Adipose tissue (tissue), 3 donors: Measurements from ENCODE around the gene FLYWCH1. TPM values are rescaled to one million over a fixed set of nuclear protein-coding genes. Genes with fewer than 3 reads are reported as not detected.
"Not testable (repeated sequence)": the region's sequence is repeated elsewhere in the genome, so short reads cannot be mapped to it uniquely, and the experiment has no call there.

Experiments
- H3K27ac ChIP-seq: one replicate; pipeline ENCODE4 v1.5.1; 2013; ENCODE audit warnings: low read depth, low read length
- WGBS, 3 donors: extraction: QIAGEN DNeasy Blood & Tissue Kit; methylation state at CpG; one replicate each; pipeline ENCODE4 v1.1.7; 2013; 5-methylcytosine and 5-hydroxymethylcytosine counted together
- polyA plus RNA-seq, 3 donors: library from polyadenylated mRNA; stranded (reverse); fragments of 200-250 nt; gene quantifications; one replicate each; pipeline ENCODE4 v1.2.3, GENCODE V29; 2013
- donor health status: healthy with polysubstance abuse.
- donor health status: Bipolar disorder and iron deficiency.
- donor health status: healthy.

Gene FLYWCH1
- polyA plus RNA-seq, 3 donors, result 8.8 to 23.7 (median 20.9) TPM

- H3K27ac ChIP-seq, result no peak overlapping the region
- WGBS, 3 donors, result 94 to 96% (median 96%) methylated on average over 19 of the region's 19 CpGs
These were observed 15.2 kb upstream of the FLYWCH1 start for GRCh38 chr16:2896480-2897010.

DNA sequence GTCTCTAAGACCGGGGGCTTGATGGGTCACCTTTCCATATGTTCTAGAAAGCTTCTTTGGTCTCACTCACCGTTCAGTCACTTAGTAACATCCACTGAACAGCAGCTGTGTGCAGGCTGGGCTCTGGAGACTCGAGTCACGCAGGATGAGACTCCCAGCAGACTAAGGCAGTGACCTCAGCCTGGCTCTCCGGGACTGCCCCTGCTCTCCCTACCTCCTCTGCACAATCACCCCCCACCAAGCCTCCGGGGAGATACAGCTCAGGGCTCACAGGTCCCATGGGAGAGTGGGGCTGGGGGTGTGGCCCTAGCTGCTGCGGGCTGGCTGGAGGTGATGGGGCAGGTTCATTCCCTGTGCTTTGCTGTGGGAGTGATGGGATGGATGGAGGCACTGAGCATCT is 14.6 kb upstream of the FLYWCH1 start:
- no peak overlapping the region for H3K27ac ChIP-seq
- 87 to 88% (median 88%) methylated on average over 7 of the region's 7 CpGs for WGBS, 3 donors

DNA sequence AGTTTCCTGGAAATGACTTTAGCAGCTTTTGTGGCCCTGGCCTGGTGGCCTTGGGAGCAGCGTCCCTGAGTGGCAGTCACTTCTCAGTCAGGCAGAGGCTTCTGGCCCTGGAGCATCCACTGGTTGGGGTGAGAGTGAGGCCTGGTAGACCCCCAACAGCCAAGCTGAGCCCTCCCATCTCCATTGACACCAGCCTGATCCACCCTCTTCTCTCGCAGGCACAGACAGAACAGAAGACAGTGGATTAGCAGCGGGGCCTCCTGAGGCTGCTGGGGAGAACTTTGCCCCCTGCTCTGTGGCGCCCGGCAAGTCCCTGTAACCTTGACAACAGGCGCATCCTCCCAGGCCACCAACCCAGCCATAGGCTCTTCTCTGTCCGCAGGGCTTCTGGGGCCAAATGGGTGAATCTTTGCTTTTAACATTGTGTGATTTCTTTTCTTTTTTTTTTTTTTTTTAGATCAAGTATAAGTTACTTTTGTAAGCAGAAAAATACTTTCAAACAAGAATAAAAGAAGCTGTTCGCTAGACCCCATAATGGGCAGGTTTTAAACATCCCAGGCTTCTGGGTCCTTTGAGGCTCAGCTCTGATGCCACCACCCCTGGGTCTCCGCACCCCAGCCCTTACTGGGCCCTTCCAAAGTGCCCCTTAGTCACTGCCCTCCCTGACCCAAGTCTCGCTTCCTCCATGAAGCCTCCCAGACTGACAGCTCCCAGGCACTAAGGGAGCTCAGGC is 12.7 kb upstream of the FLYWCH1 start:
- 81 to 87% (median 82%) methylated on average over 10 of the region's 10 CpGs for WGBS, 3 donors
- no peak overlapping the region for H3K27ac ChIP-seq

GRCh38 chr16:2899564-2900072 is 12.1 kb upstream of the FLYWCH1 start:
- no peak overlapping the region for H3K27ac ChIP-seq
- WGBS, 3 donors, result 87 to 94% (median 94%) methylated on average over 13 of the region's 13 CpGs

DNA sequence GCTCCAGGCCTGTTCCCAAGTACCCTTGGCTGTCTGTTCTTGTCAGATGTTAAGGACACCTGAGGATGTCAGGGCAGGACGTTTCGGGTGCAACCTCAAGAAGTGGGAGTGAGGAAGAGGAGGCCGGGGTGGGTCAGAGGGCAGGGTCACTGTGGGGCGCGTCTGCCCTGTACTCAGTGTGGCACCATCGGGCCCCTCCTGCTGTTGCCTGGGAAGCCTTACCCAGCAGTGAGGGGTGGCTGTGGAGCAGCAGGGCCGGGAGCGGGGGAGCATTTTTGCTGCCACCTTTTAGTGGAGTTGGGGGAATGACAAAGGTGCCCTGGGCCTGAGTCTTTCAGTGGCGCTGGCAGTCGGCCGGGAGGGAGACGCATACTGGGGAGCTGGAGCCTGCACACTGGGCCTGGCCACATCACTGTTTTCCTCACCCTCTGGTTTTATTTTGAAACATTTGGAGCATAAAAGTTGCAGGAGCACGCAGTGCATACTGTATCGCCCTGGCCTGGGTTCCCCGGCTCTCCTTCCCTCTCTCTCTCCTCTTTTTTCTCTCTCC is 11.1 kb upstream of the FLYWCH1 start:
- 89 to 93% (median 92%) methylated on average over 12 to 15 of the region's 15 CpGs for WGBS, 3 donors

GRCh38 chr16:2902337-2903130 is 9.2 kb upstream of the FLYWCH1 start:
- WGBS, 3 donors, result 93 to 96% (median 95%) methylated on average over 9 of the region's 9 CpGs
- H3K27ac ChIP-seq, result no peak overlapping the region

More for the DNA sequence above, 11.1 kb upstream of the FLYWCH1 start:
- no peak overlapping the region for H3K27ac ChIP-seq

DNA sequence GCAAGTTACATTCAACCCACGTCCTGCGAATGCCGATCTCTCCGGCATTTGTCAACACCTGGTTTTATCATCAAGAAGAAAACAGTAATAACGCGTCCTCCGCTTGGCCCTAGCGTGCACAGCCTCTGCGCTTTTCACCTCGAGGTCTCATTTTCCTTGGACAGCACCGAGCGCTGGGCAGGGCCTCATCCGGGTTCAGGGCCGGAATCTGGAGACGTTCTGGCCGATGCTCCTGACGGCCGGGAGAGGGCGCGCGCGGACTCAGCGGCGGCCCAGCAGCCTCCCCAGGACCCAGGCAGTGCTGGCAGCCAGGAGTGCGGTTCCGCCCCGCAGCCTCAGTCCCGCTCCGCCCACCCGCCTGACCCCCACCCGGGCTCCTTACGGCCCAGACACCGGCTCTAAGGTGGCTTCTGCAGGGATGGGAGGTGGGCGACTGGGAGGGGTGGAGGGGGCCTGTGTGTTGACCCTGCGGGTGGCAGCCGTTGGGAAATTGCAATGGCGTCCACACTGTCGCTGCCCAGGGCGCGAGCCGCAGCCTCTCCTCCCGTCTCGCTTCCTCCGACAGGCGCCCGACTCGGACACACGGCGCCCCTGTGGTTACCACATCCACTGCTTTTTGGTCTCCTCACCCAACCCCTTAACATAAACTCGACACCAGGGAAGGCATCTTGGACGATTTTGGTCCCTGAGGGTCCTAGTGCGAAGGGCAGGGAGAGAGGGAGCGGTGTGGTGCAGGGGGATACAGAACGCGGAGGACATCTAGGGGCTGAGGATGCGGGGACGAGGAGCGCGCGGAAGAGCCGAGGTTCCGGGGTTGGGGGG is 7.4 kb upstream of the FLYWCH1 start:
- H3K27ac ChIP-seq, result peak overlapping the region; percentile 35
- WGBS, 3 donors, result 0 to 1% (median 1%) methylated on average over 59 to 62 of the region's 62 CpGs

DNA sequence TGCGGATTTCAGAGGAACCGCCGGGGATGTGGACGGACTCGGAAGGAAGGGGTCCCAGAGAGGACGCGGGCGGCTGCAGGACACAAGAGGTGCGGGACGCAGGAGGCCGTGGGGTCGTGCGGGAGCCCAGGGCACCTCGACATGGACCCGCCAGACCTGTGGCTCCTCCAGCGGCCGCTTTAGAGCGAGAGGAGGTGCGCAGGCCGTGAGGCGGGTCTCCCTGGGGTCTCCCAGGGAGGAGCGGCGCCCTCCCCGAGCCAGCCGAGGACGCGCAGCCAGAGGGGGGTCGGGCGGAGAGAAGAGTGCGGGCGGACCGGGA is 6.8 kb upstream of the FLYWCH1 start:
- 0 to 1% (median 0%) methylated on average over 24 to 32 of the region's 32 CpGs for WGBS, 3 donors
- H3K27ac ChIP-seq, result peak overlapping the region; percentile 35

DNA sequence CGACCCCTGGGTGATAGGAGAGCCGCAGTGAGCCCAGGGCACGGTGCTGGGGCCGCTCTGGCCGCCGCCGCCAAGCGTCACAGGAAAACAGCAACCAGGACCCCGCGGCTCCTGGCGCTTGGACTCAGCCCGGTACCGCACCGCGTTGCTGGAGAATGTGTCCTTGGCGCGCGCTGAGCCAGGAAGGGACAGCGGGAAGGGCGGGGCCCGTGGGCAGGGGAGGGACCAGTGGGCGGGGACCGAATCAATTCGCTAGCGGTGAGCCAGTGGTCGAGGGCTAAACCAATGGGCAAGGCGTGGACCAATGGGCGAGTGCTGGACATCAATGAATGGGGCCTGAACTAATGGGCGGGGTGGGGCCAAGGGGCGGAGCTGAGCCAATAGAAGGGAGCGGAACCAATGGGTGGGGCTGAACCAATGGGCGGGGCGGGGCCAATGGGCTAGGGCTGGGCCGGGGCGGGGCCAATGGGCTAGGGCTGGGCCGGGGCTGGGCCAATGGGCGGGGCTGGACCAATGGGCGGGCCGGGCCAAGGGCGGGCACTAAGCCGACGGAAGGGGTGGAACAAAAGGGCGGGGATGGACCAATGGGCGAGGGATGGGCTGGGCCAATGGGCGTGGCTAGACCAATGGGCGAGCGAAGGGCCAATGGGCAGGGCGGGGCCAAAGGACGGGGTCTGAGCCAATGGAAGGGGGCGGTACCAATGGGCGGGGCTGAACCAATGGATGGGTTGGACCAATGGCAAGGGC is 6.3 kb upstream of the FLYWCH1 start:
- 1 to 2% (median 1%) methylated on average over 40 to 50 of the region's 51 CpGs for WGBS, 3 donors

DNA sequence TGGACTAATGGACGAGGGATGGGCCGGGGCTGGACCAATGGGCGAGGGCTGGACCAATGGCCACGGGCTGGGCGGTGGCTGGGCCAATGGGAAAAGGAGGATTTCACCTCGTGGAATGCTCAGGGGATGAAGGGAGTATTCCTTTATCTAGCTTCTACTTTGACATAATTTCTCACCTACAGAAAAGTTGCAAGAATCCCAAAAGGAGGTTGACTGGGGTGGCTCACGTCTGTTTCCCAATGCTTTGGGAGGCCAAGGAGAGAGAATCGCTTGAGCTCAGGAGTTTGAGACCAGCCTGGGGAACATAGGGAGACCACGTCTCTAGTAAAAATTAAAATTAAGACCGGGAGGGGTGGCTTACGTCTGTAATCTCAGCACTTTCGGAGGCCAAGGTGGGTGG is 5.7 kb upstream of the FLYWCH1 start:
- H3K27ac ChIP-seq, result no peak overlapping the region
- 23 to 32% (median 25%) methylated on average over 12 of the region's 12 CpGs for WGBS, 3 donors

More for the DNA sequence above, 6.3 kb upstream of the FLYWCH1 start:
- H3K27ac ChIP-seq, result no peak overlapping the region

DNA sequence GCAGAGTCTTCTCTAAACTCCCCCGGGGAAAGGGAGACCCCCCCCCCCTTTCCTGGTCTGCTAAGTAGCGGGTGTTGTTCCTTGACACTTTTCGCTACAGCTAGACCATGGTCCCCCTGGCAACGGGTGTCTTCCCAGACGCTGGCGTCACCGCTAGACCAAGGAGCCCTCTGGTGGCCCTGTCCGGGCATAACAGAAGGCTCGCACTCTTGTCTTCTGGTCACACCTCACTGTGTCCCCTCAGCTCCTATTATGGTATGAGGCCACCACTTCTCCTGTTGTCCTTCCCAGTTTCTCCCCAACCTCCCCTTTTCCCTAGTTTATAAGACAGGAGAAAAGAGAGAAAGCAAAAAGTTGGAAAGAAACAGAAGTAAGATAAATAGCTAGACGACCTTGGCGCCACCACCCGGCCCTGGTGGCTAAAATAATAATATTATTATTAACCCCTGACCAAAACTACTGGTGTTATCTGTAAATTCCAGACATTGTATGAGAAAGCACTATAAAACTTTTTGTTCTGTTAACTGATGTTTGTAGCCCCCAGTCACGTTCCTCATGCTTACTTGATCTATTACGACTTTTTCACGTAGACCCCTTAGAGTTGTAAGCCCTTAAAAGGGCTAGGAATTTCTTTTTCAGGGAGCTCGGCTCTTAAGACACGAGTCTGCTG is 4.5 kb upstream of the FLYWCH1 start:
- not testable (repeated sequence) for H3K27ac ChIP-seq
- WGBS, 3 donors, result 13 to 15% (median 14%) methylated on average over 16 to 17 of the region's 17 CpGs

DNA sequence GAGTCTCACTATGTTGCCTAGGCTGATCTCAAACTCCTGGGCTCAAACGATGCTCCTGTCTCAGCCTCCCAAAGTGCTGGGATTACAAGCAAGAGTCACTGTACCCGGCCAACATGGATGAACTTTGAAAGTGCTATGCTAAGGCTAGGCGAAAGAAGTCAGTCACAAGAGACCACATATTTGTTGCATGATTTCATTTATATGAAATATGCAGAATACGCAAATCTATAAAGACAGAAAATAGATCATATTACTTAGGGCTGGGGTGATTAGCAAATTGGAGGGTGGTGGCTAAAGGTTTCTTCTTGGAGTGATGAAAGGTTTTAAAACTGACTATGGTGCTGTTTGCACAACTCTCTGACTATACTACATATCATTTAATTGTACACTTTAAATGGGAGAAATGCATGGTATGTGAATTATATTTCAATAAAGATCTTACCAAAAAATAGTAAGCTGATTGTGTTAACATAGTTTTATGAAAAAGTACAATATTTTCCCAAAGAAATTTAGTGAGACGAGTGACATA is 1.2 kb upstream of the FLYWCH1 start:
- WGBS, 3 donors, result 58 to 64% (median 63%) methylated on average over 5 of the region's 5 CpGs

DNA sequence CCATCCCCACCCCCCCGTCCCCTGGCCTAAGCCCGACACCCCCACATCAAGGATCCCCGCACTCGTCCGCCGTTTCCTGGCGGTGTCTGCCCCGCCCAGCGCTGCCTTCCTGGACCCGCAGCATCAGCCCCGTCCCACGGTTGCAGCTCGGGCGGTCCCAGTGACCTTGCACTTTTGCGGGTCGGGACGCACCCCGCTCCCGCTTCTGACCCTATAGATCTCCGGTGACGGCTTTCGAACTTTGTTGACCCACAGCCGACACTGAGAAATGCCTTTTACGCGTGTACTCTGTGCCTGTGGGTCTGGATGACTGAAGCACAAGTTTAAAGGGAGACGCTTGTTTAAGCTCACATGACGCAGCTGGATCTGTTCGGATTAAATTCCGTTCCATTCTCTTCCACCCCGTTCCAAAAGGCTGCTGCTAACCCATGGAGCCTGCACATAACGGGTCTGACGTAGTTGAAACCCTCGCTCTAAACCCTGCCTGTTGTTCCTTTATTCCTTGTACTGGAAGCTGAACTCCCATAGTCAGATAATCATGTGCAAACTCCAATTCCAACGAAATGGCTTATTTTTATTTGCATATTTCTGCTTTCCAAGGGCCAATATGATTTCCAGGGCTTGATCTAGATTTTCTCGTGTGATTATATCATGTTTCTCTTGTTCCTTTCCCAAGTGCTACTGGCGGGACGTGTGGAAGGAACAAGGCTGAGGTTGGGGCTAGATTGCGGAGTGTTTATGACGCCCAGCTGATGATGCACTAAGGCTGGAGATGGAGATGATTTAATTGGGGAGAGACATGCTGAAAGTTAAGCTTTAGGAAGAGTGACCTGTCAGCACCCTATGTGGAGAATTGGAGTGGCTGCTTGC is 834 bp downstream of the FLYWCH1 start:
- no peak overlapping the region for H3K27ac ChIP-seq
- 4 to 7% (median 4%) methylated on average over 38 to 39 of the region's 39 CpGs for WGBS, 3 donors

More for the DNA sequence above, 1.2 kb upstream of the FLYWCH1 start:
- no peak overlapping the region for H3K27ac ChIP-seq

DNA sequence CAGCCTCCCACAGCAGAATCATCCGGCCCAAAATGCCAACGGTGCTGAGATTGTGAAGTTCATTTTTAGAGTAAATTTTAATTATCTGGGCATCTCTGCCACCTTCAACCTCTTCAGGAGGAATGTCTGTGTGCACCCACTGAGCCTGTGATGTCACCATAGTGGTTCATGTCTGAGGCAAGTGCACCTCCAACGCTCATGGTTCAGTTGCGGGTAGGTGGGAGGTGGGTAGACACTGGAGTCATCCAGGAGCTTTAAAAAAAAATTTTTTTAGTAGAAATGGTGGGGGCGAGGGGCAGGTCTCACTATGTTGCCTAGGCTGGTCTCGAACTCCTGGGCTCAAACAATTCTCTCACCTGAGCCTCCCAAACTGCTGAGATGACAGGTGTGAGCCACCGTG is 1.9 kb downstream of the FLYWCH1 start:
- 89 to 90% (median 90%) methylated on average over 7 of the region's 7 CpGs for WGBS, 3 donors
- no peak overlapping the region for H3K27ac ChIP-seq

GRCh38 chr16:2914233-2914632 is 2.5 kb downstream of the FLYWCH1 start:
- H3K27ac ChIP-seq, result no peak overlapping the region
- WGBS, 3 donors, result 85 to 92% (median 90%) methylated on average over 12 of the region's 12 CpGs
